OCI-LY7 (cell line): ENCODE data around the gene NDUFB1.

ENCODE experiments used
- EZH2phosphoT487 ChIP-seq: fragments of 200-600 bp; sonication (generic); IDR thresholded peaks from 2 replicates; pipeline ENCODE4 v1.6.1; 2018; ENCODE audit warnings: low read depth, borderline replicate concordance, mild to moderate bottlenecking, mixed run types, antibody characterized with exemption, low read length, moderate library complexity, mixed read lengths
- TF ChIP-seq, protein P1 (sequence below): fragments of 200-600 bp; sonication (generic); conservative IDR thresholded peaks from 2 replicates; pipeline ENCODE4 v1.5.1; 2014; ENCODE audit warnings: mild to moderate bottlenecking, antibody characterized with exemption, low read length, moderate library complexity, mixed read lengths

GRCh38 chr14:92154283-92154942 is 32.9 kb upstream of the NDUFB1 start:
- TF ChIP-seq, protein P1, sequence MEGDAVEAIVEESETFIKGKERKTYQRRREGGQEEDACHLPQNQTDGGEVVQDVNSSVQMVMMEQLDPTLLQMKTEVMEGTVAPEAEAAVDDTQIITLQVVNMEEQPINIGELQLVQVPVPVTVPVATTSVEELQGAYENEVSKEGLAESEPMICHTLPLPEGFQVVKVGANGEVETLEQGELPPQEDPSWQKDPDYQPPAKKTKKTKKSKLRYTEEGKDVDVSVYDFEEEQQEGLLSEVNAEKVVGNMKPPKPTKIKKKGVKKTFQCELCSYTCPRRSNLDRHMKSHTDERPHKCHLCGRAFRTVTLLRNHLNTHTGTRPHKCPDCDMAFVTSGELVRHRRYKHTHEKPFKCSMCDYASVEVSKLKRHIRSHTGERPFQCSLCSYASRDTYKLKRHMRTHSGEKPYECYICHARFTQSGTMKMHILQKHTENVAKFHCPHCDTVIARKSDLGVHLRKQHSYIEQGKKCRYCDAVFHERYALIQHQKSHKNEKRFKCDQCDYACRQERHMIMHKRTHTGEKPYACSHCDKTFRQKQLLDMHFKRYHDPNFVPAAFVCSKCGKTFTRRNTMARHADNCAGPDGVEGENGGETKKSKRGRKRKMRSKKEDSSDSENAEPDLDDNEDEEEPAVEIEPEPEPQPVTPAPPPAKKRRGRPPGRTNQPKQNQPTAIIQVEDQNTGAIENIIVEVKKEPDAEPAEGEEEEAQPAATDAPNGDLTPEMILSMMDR: no peak
- TF ChIP-seq EZH2phosphoT487: no peak
